ENCODE measurements around the gene ZNF624.

ZNF624 gene

DNA sequence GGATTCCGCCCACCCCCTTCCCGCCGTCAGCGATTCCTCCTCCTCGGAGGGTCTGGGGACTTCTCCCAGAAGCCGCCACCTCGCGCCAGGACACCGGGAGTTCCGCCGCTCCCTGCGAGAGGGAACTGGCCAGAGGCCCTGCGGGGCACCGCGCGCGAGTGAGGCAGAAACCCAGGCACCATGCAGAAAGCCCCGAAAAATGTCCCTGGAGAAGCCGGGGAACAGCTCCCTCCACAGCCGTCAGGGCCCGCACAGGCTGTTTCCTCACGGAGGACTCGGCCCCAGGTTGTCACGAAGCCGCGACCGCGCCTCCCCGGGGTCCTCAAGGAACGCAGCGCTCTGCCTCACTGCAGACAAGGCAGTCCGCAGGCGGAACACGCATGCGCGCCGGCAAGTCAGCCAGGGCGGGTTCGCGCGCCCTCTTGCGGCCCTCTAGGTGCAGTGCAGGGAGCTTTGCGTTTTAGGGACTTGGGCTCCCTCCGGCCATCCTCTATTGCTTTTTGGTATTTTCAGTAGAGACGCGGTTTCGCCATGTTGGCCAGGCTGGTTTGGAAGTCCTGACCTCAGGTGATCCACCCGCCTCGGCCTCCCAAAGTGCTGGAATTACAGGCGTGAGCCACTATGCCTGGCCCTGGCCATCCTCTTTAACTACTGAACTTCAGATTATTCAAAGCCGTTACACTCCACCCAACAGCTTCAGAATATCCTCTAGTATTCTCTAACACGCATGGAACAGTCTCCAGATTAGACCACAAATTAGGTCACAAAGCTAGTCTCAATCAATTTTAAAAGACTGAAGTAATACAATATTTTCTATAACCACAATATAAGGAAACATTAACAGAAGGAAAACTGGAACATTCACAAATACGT, 64.3 kb downstream of the ZNF624 start:
- peak; percentile 84 for DNase-seq

GRCh38 chr17:16585796-16586195, 67.9 kb downstream of the ZNF624 start:
- DNase-seq = no peak

- peak; percentile 81 for DNase-seq
Measured at GRCh38 chr17:16584273-16584995, 69.2 kb downstream of the ZNF624 start.

DNA sequence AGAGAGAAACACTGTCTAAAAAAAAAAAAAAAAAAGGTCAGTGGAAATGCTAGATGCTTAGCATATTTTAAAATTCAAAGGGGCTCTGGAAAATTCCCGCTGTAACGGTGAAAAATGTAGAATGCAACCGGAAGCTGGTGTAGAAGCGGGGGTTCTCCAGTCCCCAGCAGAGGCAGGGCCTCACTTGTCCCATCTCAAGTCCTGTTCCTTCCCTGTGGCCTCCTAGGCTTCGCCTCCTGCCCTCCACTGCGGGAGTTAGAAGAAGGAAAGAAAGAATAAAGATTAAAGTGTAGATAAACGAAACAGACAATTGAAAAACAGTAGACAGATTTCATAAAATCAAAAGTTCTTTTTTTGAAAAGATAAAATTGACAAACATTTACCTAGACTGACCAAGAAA, 69.9 kb downstream of the ZNF624 start:
- no peak for DNase-seq

DNA sequence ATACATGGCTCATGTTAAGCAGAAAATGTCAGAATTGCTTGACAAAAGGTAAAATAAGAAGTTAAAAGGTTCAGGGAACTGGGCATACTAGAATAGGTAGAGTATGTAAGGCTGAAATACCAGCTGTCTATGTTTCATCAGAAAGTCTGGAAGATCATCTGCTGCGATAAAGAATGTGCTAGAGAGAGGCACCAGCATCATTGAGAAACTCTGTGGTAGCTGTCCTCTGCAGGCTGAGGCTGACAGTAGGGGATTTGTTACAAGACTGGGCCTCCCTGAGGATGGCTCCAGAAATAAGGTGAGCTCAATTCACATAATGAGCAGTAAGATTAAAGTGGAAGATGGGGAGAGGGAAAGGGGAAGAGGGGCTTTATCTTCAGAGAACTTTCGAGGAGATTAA, 80.2 kb downstream of the ZNF624 start:
- no peak for DNase-seq
